ENCODE measurements around the gene DIP2A. TPM values are rescaled to one million over a fixed set of nuclear protein-coding genes. Genes with fewer than 3 reads are reported as not detected.

The DIP2A gene
- total RNA-seq, 2 donors from 2014 or later, result 51.0 to 52.2 TPM

GRCh38 chr21:46618738-46619379 lies 160.2 kb downstream of the DIP2A start:
- no peaks in the 10 kb centered on the region for H3K9me3 Mint-ChIP-seq
- no peaks in the 10 kb centered on the region for H3K4me1 ChIP-seq (ENCODE audit: control insufficient read depth, insufficient read depth, low read length)
- H3K27me3 ChIP-seq (ENCODE audit: control insufficient read depth, insufficient read depth, low read length, poor library complexity, severe bottlenecking), result no peaks in the 10 kb centered on the region
- no peaks in the 10 kb centered on the region for H3K9me3 ChIP-seq (ENCODE audit: control insufficient read depth, low read length)
- H3K9ac ChIP-seq (ENCODE audit: extremely low read depth, low read length, poor library complexity, severe bottlenecking), result no peak overlapping the region
- 93 to 94% methylated on average over 3 to 4 of the region's 5 CpGs for WGBS, 2 experiments (ENCODE audit: insufficient coverage in 1 of 2, insufficient read length in 1 of 2)
- H3K27ac ChIP-seq (ENCODE audit: low read depth, low read length), result no peak overlapping the region
- H3K36me3 ChIP-seq (ENCODE audit: control insufficient read depth, insufficient read depth, low read length), result no peaks in the 10 kb centered on the region
- H3K4me3 ChIP-seq (ENCODE audit: low read length), result no peak overlapping the region
- H3K36me3 Mint-ChIP-seq (ENCODE audit: low read depth), result no peaks in the 10 kb centered on the region
- no peak overlapping the region for H3K4me3 Mint-ChIP-seq
- no peak overlapping the region for H3K27ac Mint-ChIP-seq
- no peak for TF ChIP-seq CTCF (conservative IDR thresholded peaks at IDR 0.05)
- H3K27me3 Mint-ChIP-seq (ENCODE audit: insufficient read depth), result peaks cover 20% of the 10 kb centered on the region
- no peak for DNase-seq
- peaks cover 10% of the 10 kb centered on the region for H3K4me1 Mint-ChIP-seq

Other genes with a start within 250 kb of the DIP2A start
- 10 to 100 TPM; 56.7 to 85.2 TPM for gene LSS, start 230.1 kb upstream of the DIP2A start, total RNA-seq
- gene MCM3AP, start 173.3 kb upstream of the DIP2A start, total RNA-seq, result 100 to 1,000 TPM; 120 to 161 TPM
- gene YBEY, start 172.5 kb upstream of the DIP2A start, total RNA-seq, result 10 to 100 TPM; 19.6 to 23.3 TPM
- 10 to 100 TPM; 19.6 to 37.4 TPM for gene C21orf58, start 135.0 kb upstream of the DIP2A start, total RNA-seq
- gene PCNT, start 134.7 kb upstream of the DIP2A start, total RNA-seq, result 10 to 100 TPM; 40.1 to 40.7 TPM
- not detected for gene S100B, start 146.2 kb downstream of the DIP2A start, total RNA-seq
- 10 to 100 TPM; 73.6 to 87.1 TPM for gene PRMT2, start 176.8 kb downstream of the DIP2A start, total RNA-seq

All from endodermal cell (in vitro differentiated cells).